Cerebellar nuclear complex (tissue), 1 donor: ENCODE measurements around the gene SORCS2.
A peak's percentile ranks its signal among the peaks of the same experiment; 100 is the strongest.
"Not testable (repeated sequence)": the region's sequence is repeated elsewhere in the genome, so short reads cannot be mapped to it uniquely, and the experiment has no call there.

ENCODE experiments used
- DNase-seq, 2 experiments: peaks; one replicate each; lab custom pipeline; 2025; lab: John Stamatoyannopoulos, UW

The SORCS2 gene

DNA sequence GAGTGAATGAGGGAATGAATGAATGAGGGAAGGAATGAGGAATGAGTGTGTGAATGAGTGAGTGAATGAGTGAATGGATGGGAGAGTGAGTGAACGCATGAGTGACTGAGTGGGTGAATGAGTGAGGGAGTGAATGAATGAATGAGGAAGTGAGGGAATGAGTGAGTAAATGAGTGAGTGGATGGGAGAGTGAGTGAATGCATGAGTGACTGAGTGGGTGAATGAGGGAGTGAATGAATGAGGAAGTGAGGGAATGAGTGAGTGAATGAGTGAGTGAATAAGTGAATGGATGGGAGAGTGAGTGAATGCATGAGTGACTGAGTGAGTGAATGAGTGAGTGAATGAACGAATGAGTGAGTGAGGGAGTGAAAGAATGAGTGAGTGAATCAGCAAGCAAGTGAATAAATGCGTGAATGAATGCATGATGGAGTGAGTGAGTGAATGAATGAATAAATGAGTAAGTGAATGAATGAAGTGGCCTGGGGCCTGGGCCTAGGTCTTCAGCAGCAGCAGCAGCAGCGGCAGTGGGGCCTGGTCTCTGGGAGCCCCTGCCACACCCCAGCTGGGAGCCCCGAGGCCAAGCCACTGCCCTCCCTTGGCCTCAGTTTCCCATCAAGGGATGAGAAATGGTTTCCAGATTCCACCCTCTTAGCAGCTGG is 258.6 kb downstream of the SORCS2 start:
- DNase-seq = no peak

DNA sequence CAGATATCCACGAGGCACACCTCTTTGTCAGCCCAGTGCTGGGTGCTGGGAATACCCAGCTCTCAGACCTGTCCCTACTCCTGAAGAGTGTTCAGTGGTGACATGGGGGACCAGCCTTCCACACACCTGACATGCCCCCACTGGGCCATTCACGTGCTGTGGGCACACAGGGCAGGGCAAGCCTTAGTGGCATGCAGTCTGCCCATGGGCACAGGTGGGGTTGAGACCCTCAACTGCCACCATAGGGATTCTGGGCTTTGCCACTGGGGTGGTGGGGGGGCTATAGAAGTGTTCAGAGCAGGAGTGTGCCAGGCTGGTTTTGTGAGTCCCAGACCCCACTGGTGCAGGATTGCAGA is 259.1 kb downstream of the SORCS2 start:
- DNase-seq = no peak

DNA sequence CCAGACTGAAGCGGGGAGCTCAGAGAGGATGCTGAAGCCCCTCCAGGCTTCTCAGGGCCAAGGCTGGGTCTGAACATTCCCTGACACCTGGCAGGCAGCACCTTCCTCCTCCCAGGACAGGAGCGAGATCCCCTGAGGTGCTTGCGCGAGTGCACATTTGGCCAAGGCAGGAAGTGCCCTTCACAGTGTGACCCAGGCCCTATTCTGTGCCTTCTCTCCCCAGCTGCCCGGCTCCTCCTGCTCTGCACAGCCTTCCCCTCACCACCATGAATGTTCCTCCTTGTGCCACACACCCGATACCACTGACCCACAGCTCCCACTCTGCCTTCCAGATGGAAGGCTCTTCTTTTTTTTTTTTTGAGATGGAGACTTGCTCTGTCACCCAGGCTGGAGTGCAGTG is 259.5 kb downstream of the SORCS2 start:
- DNase-seq = no peak

DNA sequence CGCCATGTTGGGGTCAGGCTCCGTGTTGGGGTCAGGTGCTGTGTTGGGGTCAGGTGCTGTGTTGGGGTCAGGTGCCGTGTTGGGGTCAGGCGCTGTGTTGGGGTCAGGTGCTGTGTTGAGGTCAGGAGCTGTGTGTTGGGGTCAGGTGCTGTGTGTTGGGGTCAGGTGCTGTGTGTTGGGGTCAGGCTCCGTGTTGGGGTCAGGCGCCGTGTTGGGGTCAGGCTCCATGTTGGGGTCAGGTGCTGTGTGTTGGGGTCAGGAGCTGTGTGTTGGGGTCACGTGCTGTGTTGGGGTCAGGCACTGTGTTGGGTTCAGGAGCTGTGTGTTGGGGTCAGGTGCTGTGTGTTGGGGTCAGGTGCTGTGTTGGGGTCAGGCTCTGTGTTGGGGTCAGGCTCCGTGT is 260.5 kb downstream of the SORCS2 start:
- not testable (repeated sequence) for DNase-seq

DNA sequence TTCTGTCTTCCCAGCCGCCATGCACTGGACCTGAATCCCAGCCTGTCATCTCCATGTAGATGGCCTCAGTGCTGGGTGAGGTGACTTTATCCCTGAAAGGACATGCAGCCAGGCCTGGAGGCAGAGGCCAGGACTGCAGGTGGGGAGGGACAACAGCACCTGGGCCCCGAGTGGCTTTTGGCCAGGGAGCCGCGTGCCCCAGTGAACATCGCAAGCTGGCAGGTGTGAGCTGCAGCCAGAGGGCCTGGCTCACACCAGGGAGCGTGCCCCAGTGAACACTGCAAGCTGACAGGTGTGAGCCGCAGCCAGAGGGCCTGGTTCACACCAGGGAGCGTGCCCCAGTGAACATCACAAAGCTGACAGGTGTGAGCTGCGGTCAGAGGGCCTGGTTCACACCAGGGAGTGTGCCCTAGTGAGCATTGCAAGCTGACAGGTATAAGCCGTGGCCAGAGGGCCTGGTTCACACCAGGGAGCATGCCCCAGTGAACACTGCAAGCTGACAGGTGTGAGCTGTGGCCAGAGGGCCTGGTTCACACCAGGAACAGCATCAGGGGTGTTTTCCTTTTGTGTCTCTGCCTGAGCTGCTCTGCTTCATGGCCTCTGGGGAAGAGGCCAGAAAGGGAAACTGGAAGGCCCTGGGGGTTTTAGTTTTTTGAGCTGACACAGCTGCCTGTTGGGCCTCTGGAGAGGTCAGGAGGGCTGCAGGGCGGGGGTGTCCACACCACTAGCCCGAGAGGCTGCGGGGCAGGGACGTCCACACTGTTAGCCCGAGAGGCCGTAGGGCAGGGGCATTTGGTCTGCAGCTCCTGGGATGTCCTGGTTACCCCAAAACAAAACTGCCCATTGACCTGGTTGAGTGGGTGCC is 265.1 kb downstream of the SORCS2 start:
- DNase-seq = no peak

DNA sequence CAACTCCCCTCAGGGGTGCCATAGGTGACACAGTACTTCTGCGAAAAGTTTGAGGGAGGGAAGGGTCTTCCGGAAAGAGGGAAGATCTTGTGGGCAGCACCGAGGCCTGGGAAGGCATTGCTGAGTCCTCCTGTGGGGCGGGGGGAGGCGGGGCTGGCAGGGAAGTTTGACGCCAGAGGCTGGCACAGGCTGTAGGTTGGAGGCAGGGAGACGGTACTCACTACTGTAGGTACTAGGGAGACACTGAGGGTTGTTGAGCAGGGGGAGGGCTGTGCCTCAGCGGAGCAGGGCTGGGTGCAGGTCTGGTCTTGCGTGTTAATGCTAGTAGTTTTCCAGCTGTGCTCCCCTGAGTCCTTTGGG is 265.7 kb downstream of the SORCS2 start:
- no peak for DNase-seq

DNA sequence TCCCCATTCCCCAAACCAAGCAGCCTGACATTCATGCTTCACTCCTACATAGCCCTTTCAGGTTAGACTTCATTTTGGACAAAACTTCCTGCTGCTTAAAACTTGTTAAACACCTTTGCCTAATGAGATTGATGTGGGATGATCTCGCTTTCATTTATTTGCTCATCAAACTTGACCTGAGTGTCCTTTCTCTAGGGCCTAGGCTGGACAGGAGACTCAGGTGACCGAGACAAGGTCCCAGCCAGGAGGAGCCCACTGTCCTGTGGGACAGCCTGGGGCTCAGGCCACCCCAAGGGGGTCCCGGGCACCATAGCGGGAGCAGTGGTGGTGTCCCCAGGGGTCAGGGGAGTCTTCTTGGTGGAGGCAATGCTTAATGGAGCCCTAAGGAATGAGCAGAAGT is 266.1 kb downstream of the SORCS2 start:
- no peak for DNase-seq

DNA sequence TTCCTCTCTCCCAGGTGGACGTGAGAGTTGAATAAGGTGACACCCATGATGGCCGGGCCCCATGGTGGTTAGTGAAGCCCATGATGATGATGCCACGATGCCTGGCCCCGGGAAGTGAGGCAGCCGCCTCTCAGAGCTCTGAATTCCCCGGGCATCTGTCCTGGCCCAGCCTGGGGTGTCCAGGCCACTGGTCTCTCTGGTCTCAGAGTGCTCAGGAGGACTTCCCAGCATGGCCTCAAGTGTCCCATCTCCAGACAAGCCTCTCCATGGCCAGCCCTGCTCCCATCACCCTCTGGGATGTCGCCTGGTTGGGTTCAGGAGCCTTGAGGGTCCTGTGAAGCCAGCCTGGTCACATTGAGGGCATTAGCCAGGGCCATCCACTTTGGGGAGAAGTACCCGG is 267.1 kb downstream of the SORCS2 start:
- no peak for DNase-seq

DNA sequence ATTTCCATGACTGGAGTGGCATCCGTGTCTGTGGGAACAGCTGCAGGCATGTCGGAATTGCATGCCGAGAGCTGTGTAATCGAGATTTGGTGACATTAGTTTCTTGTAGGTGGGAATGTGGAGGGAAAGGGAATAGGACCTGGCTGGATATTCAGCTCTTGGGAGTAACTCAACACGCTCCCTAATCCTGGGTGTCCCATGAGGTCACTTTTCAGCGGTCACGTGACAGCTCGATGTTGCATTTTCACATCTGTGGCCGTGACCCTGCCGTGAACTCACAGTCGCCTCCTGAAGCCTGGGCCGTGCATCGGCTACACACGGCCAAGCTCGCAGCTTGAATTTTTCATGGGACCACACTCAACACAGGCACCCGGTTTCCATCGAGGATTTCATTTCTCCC is 268.2 kb downstream of the SORCS2 start:
- no peak for DNase-seq

DNA sequence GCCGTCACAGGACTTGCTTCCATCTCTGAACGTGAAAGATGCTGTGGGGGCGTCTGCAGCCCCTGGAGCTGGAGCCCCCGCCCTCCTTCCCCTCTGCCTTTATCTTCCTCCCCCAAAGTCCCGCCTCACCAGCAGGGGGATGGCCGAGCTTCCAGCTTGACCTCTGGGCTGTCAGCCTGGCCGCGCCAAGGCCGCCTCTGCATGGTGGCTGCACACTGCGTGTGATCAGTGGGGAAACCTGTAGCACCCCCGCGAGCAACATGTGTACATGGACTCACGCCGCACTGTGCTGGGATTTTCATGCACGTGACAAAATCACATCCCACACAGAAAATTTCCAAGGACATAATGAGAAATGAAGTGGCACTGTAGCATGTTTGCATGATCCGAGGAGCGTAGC is 268.9 kb downstream of the SORCS2 start:
- DNase-seq = no peak

DNA sequence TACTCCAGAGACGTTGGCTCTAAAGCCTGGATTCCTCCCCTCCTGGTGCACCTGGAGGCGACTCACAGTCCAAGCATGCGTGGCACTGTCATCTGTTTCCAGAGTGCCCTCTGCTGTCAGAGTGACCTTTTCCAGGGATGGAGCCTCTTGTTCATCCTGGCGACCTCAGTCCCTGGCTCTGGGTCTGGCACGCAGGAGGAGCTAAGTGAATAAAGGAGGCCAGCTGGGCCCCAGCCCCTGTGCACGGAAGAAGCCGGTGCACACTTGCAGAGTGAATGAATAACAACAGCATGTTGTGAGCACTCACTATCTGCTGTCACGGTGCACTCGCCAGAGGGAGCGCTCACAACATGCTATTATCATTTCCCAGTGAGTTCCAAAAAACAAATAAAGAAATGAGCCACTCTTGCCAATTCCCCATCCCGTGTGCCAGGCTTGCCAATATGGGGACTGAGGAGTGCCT is 270.2 kb downstream of the SORCS2 start:
- peak in 1 of 2 experiments; percentile 1 for DNase-seq

DNA sequence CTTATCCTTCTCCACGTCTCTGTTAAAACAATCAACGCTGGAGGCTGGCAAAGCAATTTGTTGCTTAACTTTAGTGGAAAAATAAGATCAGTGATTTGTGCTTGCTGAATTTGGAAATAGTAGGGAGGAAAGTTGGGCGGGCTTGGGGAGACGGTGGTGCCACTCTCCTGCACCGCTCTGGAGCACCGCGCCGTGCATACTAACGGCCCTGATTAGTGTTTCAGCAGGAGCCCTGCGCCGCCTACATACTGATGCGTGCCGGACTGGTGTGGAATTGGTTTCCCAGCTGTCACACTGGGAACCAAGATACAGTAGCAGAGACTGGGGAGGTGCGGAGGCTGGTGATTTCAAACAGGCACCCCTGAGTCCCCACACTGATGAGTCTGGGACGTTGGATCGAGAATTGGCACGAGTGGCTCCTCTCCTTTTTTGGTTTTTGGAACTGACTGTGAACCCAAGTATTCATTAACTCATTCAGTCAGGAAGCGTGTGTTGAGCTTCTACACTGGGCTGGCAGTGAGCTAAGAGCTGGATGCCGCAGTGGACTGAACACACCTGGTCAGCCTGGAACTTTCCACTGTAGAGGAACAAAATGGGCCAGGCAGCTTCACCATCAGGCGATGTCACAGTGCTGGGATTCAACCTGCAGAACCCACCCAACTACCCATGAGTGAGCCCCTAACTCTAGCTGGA is 271.4 kb downstream of the SORCS2 start:
- no peak for DNase-seq

DNA sequence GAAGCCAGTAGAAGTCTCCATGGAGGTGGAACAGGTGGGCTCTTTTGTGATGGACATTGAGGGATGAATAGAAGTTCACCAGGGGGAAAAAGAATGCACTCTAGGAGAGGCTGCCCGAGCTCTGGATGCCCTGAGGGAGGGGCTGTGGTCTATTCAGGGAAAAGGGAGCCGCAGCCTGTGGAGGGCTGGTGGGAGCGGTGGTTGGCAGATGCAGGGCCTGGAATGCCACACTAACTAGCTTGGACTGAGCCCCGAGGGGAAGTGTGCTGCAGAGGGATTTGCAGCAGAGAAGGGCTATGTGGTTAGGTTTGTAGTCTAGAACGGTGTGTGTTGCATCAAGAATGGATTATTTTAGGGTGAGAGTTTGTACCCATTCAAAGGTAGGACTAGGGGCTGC is 271.9 kb downstream of the SORCS2 start:
- no peak for DNase-seq

DNA sequence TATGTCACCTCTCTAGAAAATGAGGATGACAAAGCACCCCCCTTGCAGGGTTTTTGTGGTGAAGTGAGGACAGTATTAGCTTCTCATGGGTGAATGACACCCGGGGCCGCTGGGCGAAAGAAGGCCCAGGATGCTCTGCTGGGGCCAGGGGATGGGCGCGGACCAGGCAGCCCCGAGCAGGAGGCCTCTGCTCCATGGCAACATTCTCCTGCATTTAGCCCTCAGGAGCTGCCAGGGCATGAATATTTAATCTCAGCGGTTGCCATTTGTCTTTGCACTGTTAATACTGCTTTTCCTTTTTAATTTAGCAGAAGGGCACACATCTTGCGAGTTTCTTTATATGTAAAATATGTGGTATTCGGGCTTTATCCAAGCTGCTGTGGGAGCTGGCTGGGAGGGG is 272.7 kb downstream of the SORCS2 start:
- DNase-seq = no peak

DNA sequence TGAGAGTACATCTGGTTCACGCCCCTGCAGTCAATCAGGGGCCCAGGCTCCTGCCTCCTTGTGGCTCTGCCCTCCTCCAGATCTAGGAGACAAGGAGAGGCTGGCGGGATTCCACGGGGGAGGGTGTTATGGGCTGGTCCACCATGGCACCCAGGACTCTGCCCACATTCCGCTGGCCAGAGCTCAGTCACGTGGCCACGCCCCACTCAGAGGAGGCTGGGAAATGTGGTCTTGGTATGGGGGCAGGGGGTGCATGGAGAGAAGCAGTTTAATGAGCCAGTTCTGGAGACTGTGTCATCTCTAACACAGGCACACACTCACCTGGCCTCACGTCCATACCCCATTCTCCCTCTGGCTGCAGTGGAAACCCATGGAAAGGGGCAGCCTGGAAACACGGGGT is 273.9 kb downstream of the SORCS2 start:
- DNase-seq = no peak

DNA sequence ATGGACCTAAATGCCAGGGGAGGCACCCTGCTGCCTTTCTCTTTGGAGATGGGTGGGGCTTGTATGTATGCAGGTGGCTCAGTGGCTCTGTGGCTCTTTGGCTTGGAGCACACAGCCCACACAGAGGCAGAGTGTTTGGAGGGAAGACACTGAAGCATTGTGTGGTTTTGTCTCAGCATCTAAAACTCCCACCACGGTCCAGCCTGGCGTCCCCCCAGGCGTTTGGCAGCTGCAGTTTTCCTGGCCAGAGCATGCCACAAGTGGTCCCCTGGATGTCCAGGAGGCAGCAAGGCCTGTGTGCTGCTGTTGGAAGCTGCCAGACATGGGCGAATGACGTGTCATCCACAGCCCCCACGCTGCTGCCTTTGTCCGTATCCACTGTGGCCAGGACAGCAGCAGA is 274.6 kb downstream of the SORCS2 start:
- DNase-seq = no peak

DNA sequence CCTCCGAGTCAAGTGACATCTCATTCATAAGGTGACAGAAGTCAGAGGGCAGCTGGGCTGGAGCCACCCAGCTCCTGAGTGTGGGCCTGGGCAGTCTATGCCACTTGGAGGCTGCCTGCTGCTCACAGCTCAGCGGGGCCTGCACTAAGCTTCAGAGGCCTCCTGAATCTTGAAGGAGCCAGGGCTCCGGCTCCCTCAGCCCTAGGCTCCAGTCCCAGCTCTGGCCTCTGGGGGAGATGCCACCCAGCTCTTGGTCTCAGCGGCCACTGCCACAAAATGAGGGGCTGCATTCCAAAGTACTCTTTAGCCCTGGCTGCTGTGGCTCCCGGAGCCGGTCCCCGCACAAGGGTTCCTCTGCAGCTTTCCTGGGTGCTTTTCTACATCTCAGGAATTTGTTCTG is 275.1 kb downstream of the SORCS2 start:
- DNase-seq = no peak

DNA sequence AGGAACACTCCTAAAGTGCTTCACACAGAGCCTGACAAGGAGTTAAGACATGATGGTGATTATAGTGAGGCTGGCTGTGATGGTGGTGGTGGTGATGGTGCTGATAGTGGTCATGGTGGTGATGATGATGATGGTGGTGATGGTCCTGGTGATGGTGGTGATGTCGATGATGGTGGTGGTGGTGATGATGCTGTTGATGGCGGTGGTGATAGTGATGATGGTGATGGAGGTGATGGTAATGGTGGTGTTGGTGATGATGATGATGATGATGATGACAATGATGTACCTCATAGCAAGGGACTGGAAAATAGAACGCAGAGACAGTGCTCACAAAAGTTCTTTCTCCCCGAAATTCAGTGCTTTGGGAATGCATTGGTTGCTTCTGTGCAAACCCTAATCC is 276.7 kb downstream of the SORCS2 start:
- DNase-seq = no peak

DNA sequence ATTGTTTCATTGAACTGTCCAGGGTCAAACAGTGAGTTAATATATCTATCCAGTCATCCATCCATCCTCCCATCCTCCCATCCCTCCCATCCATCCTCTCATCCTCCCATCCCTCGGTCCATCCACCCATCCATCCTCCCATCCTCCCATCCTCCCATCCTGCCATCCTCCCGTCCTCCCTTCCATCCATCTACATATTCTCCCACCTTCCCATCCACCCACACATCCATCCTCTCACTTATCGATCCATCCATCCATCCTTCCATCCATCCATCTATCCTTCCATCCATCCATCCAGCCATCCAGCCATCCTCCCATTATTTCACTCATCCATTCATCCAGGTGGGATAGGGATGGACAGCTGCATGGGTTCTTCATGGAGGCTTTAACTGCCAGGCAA is 277.8 kb downstream of the SORCS2 start:
- no peak for DNase-seq

DNA sequence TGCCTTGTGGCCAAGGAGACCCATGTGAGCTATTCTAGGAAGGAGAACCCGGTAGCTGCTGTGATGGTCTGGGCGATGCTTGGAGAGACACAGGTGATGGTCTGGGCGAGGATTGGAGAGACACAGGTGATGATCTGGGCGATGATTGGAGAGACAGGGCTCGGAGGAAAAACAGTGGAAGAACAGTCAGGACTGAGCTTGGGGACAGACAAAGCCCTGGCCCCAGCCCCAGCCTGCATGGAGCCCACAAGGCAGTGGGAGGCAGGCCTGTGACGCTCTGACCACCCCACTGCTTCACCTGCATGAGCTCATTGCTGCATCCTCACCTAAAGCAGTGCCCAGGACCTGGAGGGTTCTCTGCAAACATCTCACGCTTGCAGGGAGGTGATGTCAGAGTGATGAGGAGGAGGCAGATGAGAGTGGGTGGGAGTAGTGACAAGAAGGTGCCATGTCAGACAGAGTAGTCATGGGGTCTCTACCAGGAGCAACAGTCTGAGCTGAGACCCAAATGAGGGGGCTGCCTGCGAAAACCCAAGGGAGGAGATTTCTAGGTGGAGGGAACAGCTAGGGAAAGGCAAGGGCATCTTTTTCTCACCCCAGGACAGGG is 278.3 kb downstream of the SORCS2 start:
- no peak for DNase-seq

DNA sequence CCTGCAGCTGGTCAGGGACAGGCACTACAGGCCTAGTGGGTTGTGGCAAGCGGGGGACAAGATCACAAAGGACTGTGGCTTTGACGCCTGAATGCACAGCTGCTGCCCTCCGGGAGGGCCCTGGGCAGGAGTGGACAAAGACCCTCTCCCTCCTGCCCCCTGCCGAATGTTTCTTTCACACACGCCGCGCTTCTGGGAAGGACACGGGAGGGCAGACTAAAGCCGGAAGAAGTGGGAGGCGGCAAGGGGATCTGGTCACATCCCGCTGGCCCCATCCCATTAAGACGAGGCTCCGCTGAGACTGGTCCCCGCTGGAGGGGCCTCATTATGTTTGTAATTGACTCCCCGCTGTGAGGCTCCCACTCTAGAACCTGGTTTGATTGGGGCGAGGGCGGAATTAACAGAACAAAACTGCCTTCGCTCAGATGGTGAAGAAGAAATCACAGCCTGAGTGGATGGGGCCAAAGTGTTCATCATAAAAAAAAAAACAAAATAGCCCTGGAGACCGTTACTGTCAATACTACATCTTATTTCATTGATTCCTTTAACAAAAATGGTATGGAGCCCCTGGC is 280.2 kb downstream of the SORCS2 start:
- no peak for DNase-seq

DNA sequence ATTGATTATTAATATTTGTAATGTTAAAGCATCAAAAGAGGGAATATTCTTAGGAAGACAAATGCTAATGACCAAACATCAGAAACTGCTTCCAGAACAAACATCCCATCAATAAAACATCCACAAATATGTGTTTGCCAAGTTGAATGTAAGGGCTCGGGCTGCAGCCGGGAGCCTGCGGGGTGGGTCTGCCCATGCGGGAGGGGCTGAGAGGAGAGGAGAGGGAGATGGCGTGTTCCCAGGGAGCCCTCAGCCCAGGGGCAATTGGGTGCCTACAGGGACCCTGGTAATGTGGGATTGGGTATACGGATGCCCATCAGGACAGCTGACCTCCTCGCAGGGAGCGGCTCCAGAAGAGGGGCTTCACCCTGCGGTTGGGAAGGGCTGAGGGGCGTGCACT is 280.7 kb downstream of the SORCS2 start:
- DNase-seq = no peak
